Fibroblast of lung (primary cell): ENCODE measurements around the gene PYGO2. TPM values are rescaled to one million over a fixed set of nuclear protein-coding genes. Genes with fewer than 3 reads are reported as not detected.
"Not testable (repeated sequence)": the region's sequence is repeated elsewhere in the genome, so short reads cannot be mapped to it uniquely, and the experiment has no call there.

Experiments used
- DNase-seq, 2 donors: peaks; one replicate each; pipeline versions ENCODE4 v3.0.0 to v3.0.0-alpha.2; 2010; ENCODE audit warnings: low read depth in 2 of 2
- H2AFZ ChIP-seq: 2 replicates; pipeline ENCODE4 v1.5.1; 2012; ENCODE audit warnings: low read length, control low read depth, inconsistent platforms
- H3K27ac ChIP-seq: 2 replicates; pipeline ENCODE4 v1.5.1; 2011; ENCODE audit warnings: low read length, control low read depth; ENCODE audit not compliant: insufficient read depth
- H3K27me3 ChIP-seq: 2 replicates; pipeline ENCODE4 v1.5.1; 2011; ENCODE audit warnings: mild to moderate bottlenecking, low read length; ENCODE audit not compliant: control insufficient read depth, insufficient read depth
- H3K36me3 ChIP-seq: 2 replicates; pipeline ENCODE4 v1.5.1; 2011; ENCODE audit warnings: low read length; ENCODE audit not compliant: control insufficient read depth, insufficient read depth
- H3K4me1 ChIP-seq: 2 replicates; pipeline ENCODE4 v1.5.1; 2011; ENCODE audit warnings: low read length; ENCODE audit not compliant: control insufficient read depth, insufficient read depth; ENCODE audit errors: extremely low read depth
- H3K4me2 ChIP-seq: 2 replicates; pipeline ENCODE4 v1.5.1; 2011; ENCODE audit warnings: low read length, control low read depth; ENCODE audit not compliant: insufficient read depth; ENCODE audit errors: extremely low read depth
- H3K4me3 ChIP-seq, 4 experiments: fragments of 200-600 bp in 1 of 4; sonication (generic) in 1 of 4; replicated peaks in 1 of 4; 2 replicates each; pipeline ENCODE4 v1.5.1; 2011 to 2016; ENCODE audit warnings: low read length in 4 of 4, low read depth in 3 of 4, mild to moderate bottlenecking in 3 of 4, control low read depth in 2 of 4, inconsistent platforms in 1 of 4, mixed read lengths in 1 of 4; ENCODE audit not compliant: insufficient read depth in 1 of 4; ENCODE audit errors: control extremely low read depth in 1 of 4
- H3K79me2 ChIP-seq: 2 replicates; pipeline ENCODE4 v1.5.1; 2012; ENCODE audit warnings: mild to moderate bottlenecking, low read length, inconsistent platforms; ENCODE audit not compliant: control insufficient read depth, insufficient read depth
- H3K9ac ChIP-seq: 2 replicates; pipeline ENCODE4 v1.5.1; 2011; ENCODE audit warnings: mild to moderate bottlenecking, low read length, control low read depth; ENCODE audit not compliant: insufficient read depth
- H3K9me3 ChIP-seq: 2 replicates; pipeline ENCODE4 v1.5.1; 2012; ENCODE audit warnings: low read depth, low read length; ENCODE audit not compliant: control insufficient read depth, insufficient read depth
- H4K20me1 ChIP-seq: 2 replicates; pipeline ENCODE4 v1.5.1; 2011; ENCODE audit warnings: low read length; ENCODE audit not compliant: control insufficient read depth, insufficient read depth; ENCODE audit errors: extremely low read depth
- EZH2 ChIP-seq: IDR thresholded peaks from 2 replicates; pipeline ENCODE4 v1.5.1; 2012; ENCODE audit warnings: low read length, control low read depth, mild to moderate bottlenecking; ENCODE audit errors: missing control alignments
- polyA plus RNA-seq, 2 donors: library from polyadenylated mRNA; depleted of rRNA in 1 of 2; stranded (reverse) in 1 of 2; unstranded in 1 of 2; fragments of >200 nt; gene quantifications; 2 replicates each; pipeline ENCODE4 v1.2.1, GENCODE V29; 2011 to 2012; ENCODE audit warnings: missing spikeins in 1 of 2
- total RNA-seq: library from RNA; depleted of rRNA; stranded (reverse); fragments of >200 nt; gene quantifications from 2 replicates; pipeline ENCODE4 v1.2.1, GENCODE V29; 2014
- TF ChIP-seq, protein P1 (sequence below), 2 donors: IDR thresholded peaks in 1 of 2; conservative IDR thresholded peaks in 1 of 2; 1 replicate in 1 of 2; 2 replicates in 1 of 2; pipeline ENCODE4 v1.5.1; 2011 to 2012; ENCODE audit warnings: low read length in 2 of 2, control low read depth in 1 of 2, inconsistent platforms in 1 of 2, low read depth in 1 of 2, mild to moderate bottlenecking in 1 of 2

Gene PYGO2
- total and polyA plus RNA-seq, 2 donors (not counting 1 experiment from before 2014, with no cell fraction given), result 15.3 to 28.1 TPM

DNA sequence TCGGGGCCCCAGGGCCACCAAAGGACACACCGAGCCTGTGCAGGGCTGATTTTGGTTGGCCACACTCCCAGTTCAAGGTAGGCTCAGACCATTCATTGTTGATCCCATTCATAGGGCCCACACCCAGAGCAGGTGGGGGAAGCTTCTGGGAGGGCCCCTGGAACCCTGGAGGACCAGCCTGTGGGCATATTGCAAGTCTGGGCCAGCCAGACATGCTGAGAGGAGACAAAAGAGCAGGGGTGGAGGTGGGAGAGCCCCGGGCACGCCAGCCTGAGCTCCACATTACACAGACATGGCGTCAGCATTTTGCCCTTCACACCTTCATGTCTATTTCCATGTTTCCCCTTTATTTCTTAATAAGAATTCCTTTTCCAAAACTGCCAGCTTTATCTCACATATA lies 50.7 kb downstream of the PYGO2 start:
- Histone ChIP-seq H3K79me2 (no peaks in the 10 kb centered on the region), H3K4me3 (no peak overlapping the region), H3K4me2 (no peak overlapping the region), H3K9ac (no peak overlapping the region), H3K27me3 (no peaks in the 10 kb centered on the region), H3K9me3 (no peaks in the 10 kb centered on the region), H2AFZ (no peak overlapping the region), H3K4me1 (no peaks in the 10 kb centered on the region), H3K27ac (no peak overlapping the region), H4K20me1 (no peaks in the 10 kb centered on the region), H3K36me3 (no peaks in the 10 kb centered on the region)
- DNase-seq, result no peak
- no peak for TF ChIP-seq EZH2
- TF ChIP-seq, protein P1, sequence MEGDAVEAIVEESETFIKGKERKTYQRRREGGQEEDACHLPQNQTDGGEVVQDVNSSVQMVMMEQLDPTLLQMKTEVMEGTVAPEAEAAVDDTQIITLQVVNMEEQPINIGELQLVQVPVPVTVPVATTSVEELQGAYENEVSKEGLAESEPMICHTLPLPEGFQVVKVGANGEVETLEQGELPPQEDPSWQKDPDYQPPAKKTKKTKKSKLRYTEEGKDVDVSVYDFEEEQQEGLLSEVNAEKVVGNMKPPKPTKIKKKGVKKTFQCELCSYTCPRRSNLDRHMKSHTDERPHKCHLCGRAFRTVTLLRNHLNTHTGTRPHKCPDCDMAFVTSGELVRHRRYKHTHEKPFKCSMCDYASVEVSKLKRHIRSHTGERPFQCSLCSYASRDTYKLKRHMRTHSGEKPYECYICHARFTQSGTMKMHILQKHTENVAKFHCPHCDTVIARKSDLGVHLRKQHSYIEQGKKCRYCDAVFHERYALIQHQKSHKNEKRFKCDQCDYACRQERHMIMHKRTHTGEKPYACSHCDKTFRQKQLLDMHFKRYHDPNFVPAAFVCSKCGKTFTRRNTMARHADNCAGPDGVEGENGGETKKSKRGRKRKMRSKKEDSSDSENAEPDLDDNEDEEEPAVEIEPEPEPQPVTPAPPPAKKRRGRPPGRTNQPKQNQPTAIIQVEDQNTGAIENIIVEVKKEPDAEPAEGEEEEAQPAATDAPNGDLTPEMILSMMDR (conservative IDR thresholded peaks at IDR 0.05 in 1 of 2, IDR thresholded peaks at IDR 0.05 in 1 of 2; ENCODE audit: low read depth in 1 of 2, low read length in 2 of 2), result no peak

GRCh38 chr1:154908937-154909336 lies 52.6 kb downstream of the PYGO2 start:
- Histone ChIP-seq H2AFZ (no peak overlapping the region), H3K4me3 (no peak overlapping the region), H3K27ac (no peak overlapping the region), H3K27me3 (no peaks in the 10 kb centered on the region), H3K9ac (no peak overlapping the region), H3K36me3 (no peaks in the 10 kb centered on the region), H3K79me2 (no peaks in the 10 kb centered on the region), H4K20me1 (no peaks in the 10 kb centered on the region), H3K9me3 (no peaks in the 10 kb centered on the region), H3K4me1 (no peaks in the 10 kb centered on the region), H3K4me2 (no peak overlapping the region)
- DNase-seq, result no peak
- TF ChIP-seq, protein P1 (conservative IDR thresholded peaks at IDR 0.05 in 1 of 2, IDR thresholded peaks at IDR 0.05 in 1 of 2; ENCODE audit: low read depth in 1 of 2, low read length in 2 of 2), result no peak
- TF ChIP-seq EZH2, result no peak

DNA sequence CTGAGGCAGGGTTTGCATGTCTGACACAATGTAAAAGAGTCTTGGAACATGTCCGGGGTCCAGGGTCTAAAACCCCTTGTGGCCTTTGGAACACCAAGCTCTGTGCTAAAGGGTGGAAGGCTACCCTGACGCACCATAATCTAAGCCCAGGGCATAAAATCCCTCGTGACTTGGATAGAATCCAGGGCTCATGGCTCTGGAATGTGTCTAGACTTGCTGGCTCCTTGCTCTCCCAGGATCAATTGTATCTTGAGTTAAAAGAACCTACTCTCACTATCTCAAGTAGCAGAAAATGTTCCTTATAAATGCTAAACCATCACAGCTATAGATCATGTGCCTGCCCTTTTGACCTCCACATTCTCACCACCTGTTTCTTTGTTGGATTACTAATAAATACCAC lies 53.5 kb downstream of the PYGO2 start:
- not testable (repeated sequence) for H3K9ac ChIP-seq, H4K20me1 ChIP-seq, DNase-seq, H3K27me3 ChIP-seq, H3K4me3 ChIP-seq, H3K79me2 ChIP-seq, H3K4me1 ChIP-seq, H3K4me2 ChIP-seq, H3K9me3 ChIP-seq, H3K27ac ChIP-seq, H3K36me3 ChIP-seq, H2AFZ ChIP-seq

Other genes with a start within 250 kb of the PYGO2 start
- not detected in 2 replicates for gene KCNN3, start 91.5 kb downstream of the PYGO2 start, total RNA-seq
- not detected in 2 replicates for gene KCNN3, start 91.5 kb downstream of the PYGO2 start, polyA plus RNA-seq
- gene PMVK, start 25.1 kb downstream of the PYGO2 start, total RNA-seq, result 8.5 and 10.1 TPM in 2 replicates
- 25.1 and 33.5 TPM in 2 replicates for gene PMVK, start 25.1 kb downstream of the PYGO2 start, polyA plus RNA-seq
- 106 and 113 TPM in 2 replicates for gene PBXIP1, start 5.7 kb downstream of the PYGO2 start, total RNA-seq
- gene PBXIP1, start 5.7 kb downstream of the PYGO2 start, polyA plus RNA-seq, result 21.1 and 32.8 TPM in 2 replicates
- gene SHC1, start 9.0 kb upstream of the PYGO2 start, total RNA-seq, result 220 and 245 TPM in 2 replicates
- gene SHC1, start 9.0 kb upstream of the PYGO2 start, polyA plus RNA-seq, result 277 and 289 TPM in 2 replicates
- gene CKS1B, start 12.9 kb upstream of the PYGO2 start, total RNA-seq, result 23.9 and 40.3 TPM in 2 replicates
- 55.4 and 176 TPM in 2 replicates for gene CKS1B, start 12.9 kb upstream of the PYGO2 start, polyA plus RNA-seq
- gene FLAD1, start 21.6 kb upstream of the PYGO2 start, total RNA-seq, result 20.5 and 24.9 TPM in 2 replicates
- gene FLAD1, start 21.6 kb upstream of the PYGO2 start, polyA plus RNA-seq, result 11.8 and 20.1 TPM in 2 replicates
- gene LENEP, start 31.8 kb upstream of the PYGO2 start, total RNA-seq, result 0.26 TPM in 1 of 2 replicates, not detected in the other
- gene LENEP, start 31.8 kb upstream of the PYGO2 start, polyA plus RNA-seq, result not detected in 2 replicates
- 12.3 and 19.3 TPM in 2 replicates for gene ZBTB7B, start 41.0 kb upstream of the PYGO2 start, total RNA-seq
- gene ZBTB7B, start 41.0 kb upstream of the PYGO2 start, polyA plus RNA-seq, result 6.2 and 7.0 TPM in 2 replicates
- under 0.01 and 0.17 TPM in 2 replicates for gene DCST2, start 72.0 kb upstream of the PYGO2 start, total RNA-seq
- gene DCST2, start 72.0 kb upstream of the PYGO2 start, polyA plus RNA-seq, result 0.06 and 0.10 TPM in 2 replicates
- gene DCST1, start 72.0 kb upstream of the PYGO2 start, total RNA-seq, result not detected in 2 replicates
- not detected in 2 replicates for gene DCST1, start 72.0 kb upstream of the PYGO2 start, polyA plus RNA-seq
- gene ADAM15, start 89.5 kb upstream of the PYGO2 start, total RNA-seq, result 49.1 and 58.5 TPM in 2 replicates
- gene ADAM15, start 89.5 kb upstream of the PYGO2 start, polyA plus RNA-seq, result 19.5 and 28.9 TPM in 2 replicates
- 2.8 and 3.8 TPM in 2 replicates for gene EFNA4, start 102.0 kb upstream of the PYGO2 start, total RNA-seq
- gene EFNA4, start 102.0 kb upstream of the PYGO2 start, polyA plus RNA-seq, result 2.6 and 4.3 TPM in 2 replicates
- 0.33 and 0.51 TPM in 2 replicates for gene EFNA3, start 117.1 kb upstream of the PYGO2 start, total RNA-seq
- gene EFNA3, start 117.1 kb upstream of the PYGO2 start, polyA plus RNA-seq, result 0.16 and 0.30 TPM in 2 replicates
- 0.26 TPM in 1 of 2 replicates, not detected in the other for gene EFNA1, start 166.1 kb upstream of the PYGO2 start, total RNA-seq
- 0.06 and 0.07 TPM in 2 replicates for gene EFNA1, start 166.1 kb upstream of the PYGO2 start, polyA plus RNA-seq
- gene SLC50A1, start 174.1 kb upstream of the PYGO2 start, total RNA-seq, result 35.4 and 61.1 TPM in 2 replicates
- 29.4 and 36.0 TPM in 2 replicates for gene SLC50A1, start 174.1 kb upstream of the PYGO2 start, polyA plus RNA-seq
- gene DPM3, start 178.7 kb upstream of the PYGO2 start, total RNA-seq, result 27.7 and 40.5 TPM in 2 replicates
- gene DPM3, start 178.7 kb upstream of the PYGO2 start, polyA plus RNA-seq, result 31.9 and 35.4 TPM in 2 replicates
- gene KRTCAP2, start 211.5 kb upstream of the PYGO2 start, total RNA-seq, result 122 and 125 TPM in 2 replicates
- 123 and 134 TPM in 2 replicates for gene KRTCAP2, start 211.5 kb upstream of the PYGO2 start, polyA plus RNA-seq
- 3.1 and 4.0 TPM in 2 replicates for gene TRIM46, start 212.1 kb upstream of the PYGO2 start, total RNA-seq
- gene TRIM46, start 212.1 kb upstream of the PYGO2 start, polyA plus RNA-seq, result 1.9 and 2.2 TPM in 2 replicates
- gene THBS3, start 246.1 kb upstream of the PYGO2 start, total RNA-seq, result 36.8 and 38.3 TPM in 2 replicates
- gene THBS3, start 246.1 kb upstream of the PYGO2 start, polyA plus RNA-seq, result 30.0 and 39.6 TPM in 2 replicates
- 36.7 and 46.6 TPM in 2 replicates for gene MTX1, start 246.9 kb upstream of the PYGO2 start, total RNA-seq
- 42.2 and 52.4 TPM in 2 replicates for gene MTX1, start 246.9 kb upstream of the PYGO2 start, polyA plus RNA-seq